GM18867 (cell line): ENCODE data around the gene CABS1.
A peak's percentile ranks its signal among the peaks of the same experiment; 100 is the strongest.

Experiments used
- ATAC-seq: cut with Tn5 transposase; IDR thresholded peaks from one replicate; pipeline ENCODE4 v1.9.1; 2021; ENCODE audit warnings: mild to moderate bottlenecking, moderate library complexity; ENCODE audit not compliant: unreplicated experiment

CABS1 gene

GRCh38 chr4:70334681-70335080 is at the start of gene CABS1:
Gene CABS1, plus strand, starts transcription at chr4:70334981. Its CDS starts 59 bp downstream, at chr4:70335040.
- no peak for ATAC-seq

GRCh38 chr4:70288651-70289050 is 46.1 kb upstream of the CABS1 start:
- no peak for ATAC-seq

- peak; percentile 47 for ATAC-seq
Observed at GRCh38 chr4:70291341-70291740, 43.4 kb upstream of the CABS1 start.

- no peak for ATAC-seq
Observed at GRCh38 chr4:70297576-70297975, 37.2 kb upstream of the CABS1 start.

GRCh38 chr4:70298051-70298450 is 36.7 kb upstream of the CABS1 start:
- ATAC-seq = no peak

GRCh38 chr4:70299643-70300042 is 35.1 kb upstream of the CABS1 start:
- no peak for ATAC-seq

GRCh38 chr4:70300215-70300614 is 34.6 kb upstream of the CABS1 start:
- no peak for ATAC-seq

- ATAC-seq = no peak
Observed at GRCh38 chr4:70303090-70303489, 31.7 kb upstream of the CABS1 start.

GRCh38 chr4:70305601-70306000 is 29.2 kb upstream of the CABS1 start:
- ATAC-seq = no peak

GRCh38 chr4:70306076-70306475 is 28.7 kb upstream of the CABS1 start:
- no peak for ATAC-seq

- no peak for ATAC-seq
Observed at GRCh38 chr4:70313736-70314135, 21.0 kb upstream of the CABS1 start.

- peak; percentile 93 for ATAC-seq
Observed at GRCh38 chr4:70315928-70316327, 18.9 kb upstream of the CABS1 start.

GRCh38 chr4:70326052-70326451 is 8.7 kb upstream of the CABS1 start:
- no peak for ATAC-seq

- ATAC-seq = no peak
Observed at GRCh38 chr4:70336043-70336442, 1.3 kb downstream of the CABS1 start.

- no peak for ATAC-seq
Observed at GRCh38 chr4:70337886-70338420, 3.2 kb downstream of the CABS1 start.

- ATAC-seq = no peak
Observed at GRCh38 chr4:70356185-70356584, 21.4 kb downstream of the CABS1 start.

- ATAC-seq = no peak
Observed at GRCh38 chr4:70359115-70359661, 24.4 kb downstream of the CABS1 start.

- no peak for ATAC-seq
Observed at GRCh38 chr4:70360460-70360859, 25.7 kb downstream of the CABS1 start, which contains the start of gene SMR3A. Gene SMR3A, plus strand, starts transcription at chr4:70360760. Its CDS starts 1,356 bp downstream, at chr4:70362116.

- peak; percentile 85 for ATAC-seq
Observed at GRCh38 chr4:70364002-70364401, 29.2 kb downstream of the CABS1 start.

- no peak for ATAC-seq
Observed at GRCh38 chr4:70365479-70365878, 30.7 kb downstream of the CABS1 start.

- no peak for ATAC-seq
Observed at GRCh38 chr4:70367813-70368212, 33.0 kb downstream of the CABS1 start.

- no peak for ATAC-seq
Observed at GRCh38 chr4:70371987-70372386, 37.2 kb downstream of the CABS1 start.

GRCh38 chr4:70372760-70373159 is 38.0 kb downstream of the CABS1 start:
- ATAC-seq = peak; percentile 65
